ENCODE data around the gene RASGEF1B. TPM values are rescaled to one million over a fixed set of nuclear protein-coding genes. Genes with fewer than 3 reads are reported as not detected.
"Not testable (repeated sequence)": the region's sequence is repeated elsewhere in the genome, so short reads cannot be mapped to it uniquely, and the experiment has no call there.

Gene RASGEF1B
- total RNA-seq, 1 donor from 2014 or later: 7.2 TPM

DNA sequence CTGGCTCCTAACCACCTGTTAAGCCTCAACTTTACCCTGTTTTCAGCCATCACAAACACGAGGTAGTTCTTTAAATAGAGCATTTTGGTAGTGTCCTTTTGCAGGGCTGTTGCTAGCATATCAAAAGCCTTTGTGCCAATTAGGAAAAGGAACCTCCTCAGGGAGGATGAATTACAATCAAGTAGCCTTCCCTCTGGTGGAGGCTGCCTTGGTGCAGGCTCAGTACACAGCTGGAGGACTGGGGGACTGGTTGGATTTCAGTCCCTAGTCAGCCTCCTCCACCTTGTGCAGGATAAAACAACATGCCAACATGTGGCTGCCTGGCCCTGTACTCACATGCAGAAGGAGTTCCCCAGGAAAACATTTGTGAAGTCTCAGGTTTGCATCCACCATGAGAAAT, 53.1 kb downstream of the RASGEF1B start:
- Mint-ChIP-seq H3K27me3 (ENCODE audit: low read depth) (peaks cover 5% of the 10 kb centered on the region), H3K36me3 (peaks cover 2% of the 10 kb centered on the region), H3K4me1 (no peaks in the 10 kb centered on the region), H3K4me3 (no peak overlapping the region), H3K9me3 (peaks cover 13% of the 10 kb centered on the region), H3K27ac (no peak overlapping the region)
- no peak for DNase-seq (ENCODE audit: low spot score in 2 of 2, unreplicated experiment in 2 of 2)
- TF ChIP-seq, protein P1, sequence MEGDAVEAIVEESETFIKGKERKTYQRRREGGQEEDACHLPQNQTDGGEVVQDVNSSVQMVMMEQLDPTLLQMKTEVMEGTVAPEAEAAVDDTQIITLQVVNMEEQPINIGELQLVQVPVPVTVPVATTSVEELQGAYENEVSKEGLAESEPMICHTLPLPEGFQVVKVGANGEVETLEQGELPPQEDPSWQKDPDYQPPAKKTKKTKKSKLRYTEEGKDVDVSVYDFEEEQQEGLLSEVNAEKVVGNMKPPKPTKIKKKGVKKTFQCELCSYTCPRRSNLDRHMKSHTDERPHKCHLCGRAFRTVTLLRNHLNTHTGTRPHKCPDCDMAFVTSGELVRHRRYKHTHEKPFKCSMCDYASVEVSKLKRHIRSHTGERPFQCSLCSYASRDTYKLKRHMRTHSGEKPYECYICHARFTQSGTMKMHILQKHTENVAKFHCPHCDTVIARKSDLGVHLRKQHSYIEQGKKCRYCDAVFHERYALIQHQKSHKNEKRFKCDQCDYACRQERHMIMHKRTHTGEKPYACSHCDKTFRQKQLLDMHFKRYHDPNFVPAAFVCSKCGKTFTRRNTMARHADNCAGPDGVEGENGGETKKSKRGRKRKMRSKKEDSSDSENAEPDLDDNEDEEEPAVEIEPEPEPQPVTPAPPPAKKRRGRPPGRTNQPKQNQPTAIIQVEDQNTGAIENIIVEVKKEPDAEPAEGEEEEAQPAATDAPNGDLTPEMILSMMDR (IDR thresholded peaks at IDR 0.05; ENCODE audit: unreplicated experiment): no peak

DNA sequence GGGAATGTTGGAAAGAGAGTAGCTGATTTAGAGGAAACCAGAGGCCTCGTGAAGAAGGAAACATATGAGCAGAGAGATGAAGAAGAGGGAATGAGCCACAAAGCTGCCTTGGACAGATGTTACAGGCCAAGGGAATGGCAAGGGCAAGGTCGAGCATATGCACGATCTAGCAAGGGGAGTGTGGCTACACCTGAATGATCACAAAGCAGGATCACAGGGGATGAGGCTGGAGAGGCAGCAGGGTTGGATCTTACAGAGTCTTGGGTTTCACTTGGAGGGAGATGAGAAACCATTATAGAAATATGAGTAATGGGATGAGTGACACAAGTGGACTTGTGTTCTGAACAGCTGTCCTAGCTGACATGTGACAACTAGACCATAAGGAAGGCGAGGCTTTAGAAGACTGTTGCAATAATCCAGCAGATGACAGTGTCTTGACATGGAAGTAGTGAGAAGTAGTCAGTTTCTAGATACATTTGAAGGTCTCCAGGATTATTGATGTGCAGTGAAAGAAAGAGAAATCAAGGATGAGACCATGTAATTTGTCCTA, 58.7 kb downstream of the RASGEF1B start:
- H3K4me1 Mint-ChIP-seq: peaks cover 12% of the 10 kb centered on the region
- H3K4me3 Mint-ChIP-seq: no peak overlapping the region
- no peak for DNase-seq (ENCODE audit: low spot score in 2 of 2, unreplicated experiment in 2 of 2)
- H3K27me3 Mint-ChIP-seq (ENCODE audit: low read depth): peaks cover 5% of the 10 kb centered on the region
- H3K36me3 Mint-ChIP-seq: peaks cover 2% of the 10 kb centered on the region
- TF ChIP-seq, protein P1 (IDR thresholded peaks at IDR 0.05; ENCODE audit: unreplicated experiment): no peak
- H3K27ac Mint-ChIP-seq: no peak overlapping the region
- peaks cover 19% of the 10 kb centered on the region for H3K9me3 Mint-ChIP-seq

DNA sequence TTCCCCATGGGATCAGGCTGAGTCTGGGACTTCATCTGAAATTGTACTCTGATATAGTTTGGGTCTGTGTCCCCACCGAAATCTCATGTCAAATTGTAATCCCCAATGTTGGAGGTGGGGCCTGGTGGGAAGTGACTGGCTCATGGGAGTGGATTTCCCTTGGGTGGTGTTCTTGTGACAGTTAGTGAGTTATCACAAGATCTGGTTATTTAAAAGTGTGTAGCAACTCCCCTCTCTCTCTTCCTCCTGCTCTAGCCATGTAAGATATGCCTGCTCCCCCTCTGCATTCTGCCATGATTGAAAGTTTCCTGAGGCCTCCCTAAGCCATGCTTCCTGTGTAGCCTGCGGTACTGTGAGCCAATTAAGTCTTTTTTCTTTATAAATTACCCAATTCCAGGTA, 61.0 kb downstream of the RASGEF1B start:
- Mint-ChIP-seq H3K27me3 (ENCODE audit: low read depth) (peaks cover 3% of the 10 kb centered on the region), H3K27ac (no peak overlapping the region), H3K4me1 (peaks cover 19% of the 10 kb centered on the region), H3K9me3 (peaks cover 19% of the 10 kb centered on the region), H3K36me3 (peaks cover 2% of the 10 kb centered on the region), H3K4me3 (no peak overlapping the region)
- TF ChIP-seq, protein P1 (IDR thresholded peaks at IDR 0.05; ENCODE audit: unreplicated experiment): no peak
- no peak for DNase-seq (ENCODE audit: low spot score in 2 of 2, unreplicated experiment in 2 of 2)

DNA sequence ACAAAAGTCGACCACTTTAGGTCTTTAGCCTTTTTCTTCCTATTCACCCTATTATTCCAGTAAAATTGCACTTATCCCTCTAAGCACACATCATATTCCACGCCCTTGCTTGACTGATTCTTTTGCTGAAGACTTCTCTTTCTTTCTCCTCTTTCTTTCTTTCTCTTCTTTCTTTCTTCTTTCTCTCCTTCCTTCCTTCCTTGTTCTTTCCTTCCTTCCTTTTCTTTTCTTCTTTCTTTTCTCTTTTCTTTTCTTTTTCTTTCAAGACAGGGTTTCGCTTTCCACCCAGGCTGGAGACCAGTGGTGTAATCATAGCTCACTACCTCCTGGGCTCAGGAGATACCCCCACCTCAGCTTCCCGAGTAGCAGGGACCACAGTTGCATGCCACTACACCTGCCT, 61.9 kb downstream of the RASGEF1B start:
- peaks cover 2% of the 10 kb centered on the region for H3K36me3 Mint-ChIP-seq
- peaks cover 4% of the 10 kb centered on the region for H3K27me3 Mint-ChIP-seq (ENCODE audit: low read depth)
- peaks cover 19% of the 10 kb centered on the region for H3K4me1 Mint-ChIP-seq

DNA sequence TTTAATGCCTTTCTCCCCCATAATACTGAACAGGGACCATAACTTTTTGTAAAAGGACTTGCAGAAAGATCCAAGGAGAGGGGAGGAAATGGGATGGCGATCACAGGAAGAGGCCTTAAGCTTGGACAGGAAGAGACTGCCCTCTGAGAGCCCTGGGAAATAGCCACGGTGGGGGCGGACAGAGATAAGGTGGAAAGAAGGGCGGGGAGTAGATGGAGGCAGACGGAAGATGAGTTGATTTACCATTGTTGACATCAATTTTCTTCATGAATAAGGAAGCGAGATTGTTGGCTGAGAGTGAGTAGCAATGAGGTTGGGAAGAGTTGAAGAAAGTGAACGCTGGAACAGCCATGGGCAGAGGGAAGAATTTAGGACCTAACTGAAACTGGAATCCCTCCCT, 63.4 kb downstream of the RASGEF1B start:
- TF ChIP-seq, protein P1 (IDR thresholded peaks at IDR 0.05; ENCODE audit: unreplicated experiment): no peak
- Mint-ChIP-seq H3K27me3 (ENCODE audit: low read depth) (peaks cover 8% of the 10 kb centered on the region), H3K27ac (peak overlapping the region; percentile 43), H3K4me1 (peaks cover 19% of the 10 kb centered on the region), H3K9me3 (peaks cover 6% of the 10 kb centered on the region), H3K36me3 (no peaks in the 10 kb centered on the region), H3K4me3 (no peak overlapping the region)
- no peak for DNase-seq (ENCODE audit: low spot score in 2 of 2, unreplicated experiment in 2 of 2)

More for the DNA sequence above, 61.9 kb downstream of the RASGEF1B start:
- H3K4me3 Mint-ChIP-seq: no peak overlapping the region
- peaks cover 17% of the 10 kb centered on the region for H3K9me3 Mint-ChIP-seq
- TF ChIP-seq, protein P1 (IDR thresholded peaks at IDR 0.05; ENCODE audit: unreplicated experiment): no peak
- H3K27ac Mint-ChIP-seq: no peak overlapping the region
- no peak for DNase-seq (ENCODE audit: low spot score in 2 of 2, unreplicated experiment in 2 of 2)

DNA sequence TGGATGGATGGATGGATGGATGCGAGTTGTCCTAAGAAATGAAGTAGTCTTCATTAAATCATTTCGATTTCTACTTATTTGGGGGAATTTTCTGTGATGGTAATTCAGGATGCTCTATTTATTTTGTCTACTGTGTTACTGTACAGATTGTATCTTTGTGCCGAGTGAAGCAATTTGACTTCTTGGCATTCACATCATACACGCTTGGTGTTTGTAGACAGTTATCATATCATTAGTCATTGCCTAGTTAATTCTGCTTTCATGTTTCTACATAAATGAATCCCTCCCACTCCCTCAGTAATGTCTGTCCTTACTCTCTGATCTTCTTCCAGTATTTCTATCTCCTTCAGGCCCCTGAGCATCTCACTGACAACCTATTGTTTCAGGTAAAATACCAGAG, 64.0 kb downstream of the RASGEF1B start:
- Mint-ChIP-seq H3K36me3 (no peaks in the 10 kb centered on the region), H3K9me3 (no peaks in the 10 kb centered on the region), H3K27ac (peak overlapping the region; percentile 43), H3K4me3 (no peak overlapping the region), H3K27me3 (ENCODE audit: low read depth) (peaks cover 13% of the 10 kb centered on the region), H3K4me1 (peaks cover 19% of the 10 kb centered on the region)
- TF ChIP-seq, protein P1 (IDR thresholded peaks at IDR 0.05; ENCODE audit: unreplicated experiment): no peak
- no peak for DNase-seq (ENCODE audit: low spot score in 2 of 2, unreplicated experiment in 2 of 2)

DNA sequence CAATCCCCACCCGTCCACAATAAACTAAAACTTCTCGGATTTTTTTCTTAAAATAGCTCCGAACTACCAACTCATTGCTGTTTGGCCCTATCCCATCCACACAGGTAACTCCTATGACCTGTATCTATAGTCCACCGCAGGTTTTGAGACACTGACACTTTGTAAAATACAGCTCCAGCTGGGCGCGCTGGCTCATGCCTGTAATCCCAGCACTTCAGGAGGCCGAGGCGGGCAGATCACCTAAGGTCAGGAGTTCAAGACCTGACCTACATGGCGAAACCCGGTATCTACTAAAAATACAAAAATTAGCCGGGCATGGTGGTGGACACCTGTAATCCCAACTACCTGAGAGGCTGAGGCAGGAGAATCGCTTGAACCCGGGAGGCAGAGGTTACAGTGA, 65.2 kb downstream of the RASGEF1B start:
- DNase-seq (ENCODE audit: low spot score in 2 of 2, unreplicated experiment in 2 of 2); H3K27ac Mint-ChIP-seq; H3K4me3 Mint-ChIP-seq; H3K9me3 Mint-ChIP-seq; H3K36me3 Mint-ChIP-seq: not testable (repeated sequence)
- Mint-ChIP-seq H3K4me1 (peaks cover 19% of the 10 kb centered on the region), H3K27me3 (ENCODE audit: low read depth) (peaks cover 18% of the 10 kb centered on the region)
